ENCODE results near the gene SLC25A21. TPM values are rescaled to one million over a fixed set of nuclear protein-coding genes. Genes with fewer than 3 reads are reported as not detected.

Gene SLC25A21
- total RNA-seq, 4 donors from 2014 or later, result 0.08 to 0.29 TPM; not detected in 2

GRCh38 chr14:36750244-36750643 lies 422.2 kb downstream of the SLC25A21 start:
- H3K4me3 ChIP-seq (ENCODE audit: low read depth, poor library complexity, severe bottlenecking), result no peak overlapping the region
- DNase-seq (ENCODE audit: low spot score in 2 of 2), result no peak
- 83 to 95% methylated on average over 1 of the region's 1 CpG for WGBS, 2 donors
- TF ChIP-seq CTCF (IDR thresholded peaks at IDR 0.05) (no peak), POLR2A (IDR thresholded peaks at IDR 0.05) (no peak)
- intact Hi-C loops (cut with DNase I; ENCODE audit: low total_unique reads), result no loop called here

- no peak overlapping the region for H3K4me3 ChIP-seq (ENCODE audit: low read depth, poor library complexity, severe bottlenecking)
- no peak for TF ChIP-seq POLR2A (IDR thresholded peaks at IDR 0.05)
- no peak for TF ChIP-seq CTCF (IDR thresholded peaks at IDR 0.05)
- intact Hi-C loops (cut with DNase I; ENCODE audit: low total_unique reads), result no loop called here
- WGBS, 2 donors, result 50 to 59% methylated on average over 3 of the region's 3 CpGs
- no peak for DNase-seq (ENCODE audit: low spot score in 2 of 2)
Observed at GRCh38 chr14:36748610-36749213, 423.7 kb downstream of the SLC25A21 start.

- no peak for DNase-seq (ENCODE audit: low spot score in 2 of 2)
- intact Hi-C loops (cut with DNase I; ENCODE audit: low total_unique reads), result no loop called here
- WGBS, 2 donors, result 54 to 64% methylated on average over 8 of the region's 8 CpGs
- no peak overlapping the region for H3K4me3 ChIP-seq (ENCODE audit: low read depth, poor library complexity, severe bottlenecking)
- TF ChIP-seq POLR2A (IDR thresholded peaks at IDR 0.05) (no peak), CTCF (IDR thresholded peaks at IDR 0.05) (no peak)
Observed at GRCh38 chr14:36747411-36748184, 424.8 kb downstream of the SLC25A21 start.

GRCh38 chr14:36746872-36747271 lies 425.5 kb downstream of the SLC25A21 start:
- no peak for DNase-seq (ENCODE audit: low spot score in 2 of 2)
- TF ChIP-seq POLR2A (IDR thresholded peaks at IDR 0.05), result no peak
- TF ChIP-seq CTCF (IDR thresholded peaks at IDR 0.05), result no peak
- no peak overlapping the region for H3K4me3 ChIP-seq (ENCODE audit: low read depth, poor library complexity, severe bottlenecking)
- intact Hi-C loops (cut with DNase I; ENCODE audit: low total_unique reads), result no loop called here

GRCh38 chr14:36741858-36742257 lies 430.5 kb downstream of the SLC25A21 start:
- TF ChIP-seq POLR2A (IDR thresholded peaks at IDR 0.05), result no peak
- no peak for TF ChIP-seq CTCF (IDR thresholded peaks at IDR 0.05)
- H3K4me3 ChIP-seq (ENCODE audit: low read depth, poor library complexity, severe bottlenecking), result no peak overlapping the region
- intact Hi-C loops (cut with DNase I; ENCODE audit: low total_unique reads), result no loop called here
- WGBS, 2 donors, result 38 to 52% methylated on average over 1 of the region's 1 CpG
- DNase-seq (ENCODE audit: low spot score in 2 of 2), result no peak

Measured in lower leg skin (tissue), 4 donors.